PC-3 (cell line): ENCODE results near the gene TEAD3. TPM values are rescaled to one million over a fixed set of nuclear protein-coding genes. Genes with fewer than 3 reads are reported as not detected.
A peak's percentile ranks its signal among the peaks of the same experiment; 100 is the strongest.
"Not testable (repeated sequence)": the region's sequence is repeated elsewhere in the genome, so short reads cannot be mapped to it uniquely, and the experiment has no call there.

Source experiments
- ATAC-seq: fragments of 200-7000 bp; cut with Tn5 transposase; 2 replicates; pipeline ENCODE4 v1.9.1; 2020; ENCODE audit warnings: mild to moderate bottlenecking, moderate library complexity
- BruUV-seq: library from RNA; stranded (reverse); fragments of 400-500 nt; replicated peaks from 2 replicates; lab custom pipeline; 2021; lab: Mats Ljungman, UMichigan
- CTCF ChIA-PET: fragments of 300-600 bp; sonication (Branson Sonifier 250); formaldehyde crosslinking; loops from one replicate; lab custom pipeline; 2022; ENCODE audit warnings: antibody characterized with exemption; lab: Charles Lee
- POLR2A ChIA-PET: fragments of 300-600 bp; sonication (Branson Sonifier 250); formaldehyde crosslinking; loops from one replicate; lab custom pipeline; 2022; ENCODE audit warnings: antibody characterized with exemption; ENCODE audit not compliant: unreplicated experiment; lab: Charles Lee
- DNase-seq: peaks from one replicate; pipeline ENCODE4 v3.0.0-alpha.2; 2015
- H2AFZ ChIP-seq: fragments of 300-600 bp; sonication (generic); 2 replicates; pipeline ENCODE4 v1.6.0; 2016; ENCODE audit warnings: antibody characterized with exemption, low read length
- H3F3A ChIP-seq: fragments of 300-600 bp; sonication (generic); one replicate; pipeline ENCODE4 v1.6.0; 2017; ENCODE audit warnings: antibody characterized with exemption, low read length, control low read depth, mild to moderate bottlenecking; ENCODE audit not compliant: unreplicated experiment
- H3K27ac ChIP-seq: fragments of 300-600 bp; sonication (generic); 2 replicates; pipeline ENCODE4 v1.5.1; 2016; ENCODE audit warnings: mild to moderate bottlenecking, low read length
- H3K27me3 ChIP-seq: fragments of 300-600 bp; sonication (generic); 2 replicates; pipeline ENCODE4 v1.6.1; 2016; ENCODE audit warnings: low read length, mixed read lengths
- H3K36me3 ChIP-seq: fragments of 300-600 bp; sonication (generic); 2 replicates; pipeline ENCODE4 v1.6.1; 2016; ENCODE audit warnings: low read depth, mixed run types, low read length, mixed read lengths
- H3K4me1 ChIP-seq: fragments of 300-600 bp; sonication (generic); 2 replicates; pipeline ENCODE4 v1.5.1; 2016; ENCODE audit warnings: low read length; ENCODE audit not compliant: insufficient read depth
- H3K4me2 ChIP-seq: fragments of 300-600 bp; sonication (generic); 2 replicates; pipeline ENCODE4 v1.6.0; 2016; ENCODE audit warnings: low read length
- H3K4me3 ChIP-seq: fragments of 300-600 bp; sonication (generic); 2 replicates; pipeline ENCODE4 v1.5.1; 2016; ENCODE audit warnings: mild to moderate bottlenecking, low read length, mixed read lengths
- H3K79me2 ChIP-seq: fragments of 300-600 bp; sonication (generic); 2 replicates; pipeline ENCODE4 v1.6.1; 2017; ENCODE audit warnings: low read length, mixed read lengths
- H3K9ac ChIP-seq: fragments of 300-600 bp; sonication (generic); 2 replicates; pipeline ENCODE4 v1.6.0; 2016; ENCODE audit warnings: mild to moderate bottlenecking, low read length
- H3K9me2 ChIP-seq: fragments of 300-600 bp; sonication (generic); replicated peaks from 2 replicates; pipeline ENCODE4 v1.6.1; 2016; ENCODE audit warnings: mixed run types, low read length, mixed read lengths
- H3K9me3 ChIP-seq: fragments of 300-600 bp; sonication (generic); 2 replicates; pipeline ENCODE4 v1.6.1; 2016; ENCODE audit warnings: low read length, mixed read lengths
- H4K20me1 ChIP-seq: fragments of 300-600 bp; sonication (generic); 2 replicates; pipeline ENCODE4 v1.6.1; 2016; ENCODE audit warnings: low read length, mixed read lengths
- CTCF ChIP-seq: fragments of 300-600 bp; sonication (generic); conservative IDR thresholded peaks from 2 replicates; pipeline ENCODE4 v1.5.1; 2017; ENCODE audit warnings: antibody characterized with exemption, low read depth, mild to moderate bottlenecking, low read length
- EZH2 ChIP-seq: fragments of 300-600 bp; sonication (generic); IDR thresholded peaks from one replicate; pipeline ENCODE4 v1.6.1; 2017; ENCODE audit warnings: antibody characterized with exemption, mild to moderate bottlenecking, low read length; ENCODE audit not compliant: unreplicated experiment
- EZH2phosphoT487 ChIP-seq: fragments of 300-600 bp; sonication (generic); IDR thresholded peaks from 2 replicates; pipeline ENCODE4 v1.6.1; 2018; ENCODE audit warnings: mild to moderate bottlenecking, antibody characterized with exemption, low read length, borderline replicate concordance
- intact Hi-C: fragments of 100-400 bp; cut with micrococcal nuclease; formaldehyde crosslinking; loops from 2 replicates; pipeline ENCODE4 v1.9.0; 2023
- total RNA-seq: library from RNA; depleted of rRNA; stranded (reverse); fragments of >200 nt; gene quantifications from 2 replicates; pipeline ENCODE4 v1.2.3, GENCODE V29; 2014

The TEAD3 gene
- total RNA-seq, 1 experiment from 2014 or later, result 9.2 TPM

GRCh38 chr6:35543459-35544193 is 46.7 kb upstream of the TEAD3 start:
- H3K4me2 ChIP-seq, result no peak overlapping the region
- no peaks in the 10 kb centered on the region for H3K9me2 ChIP-seq
- no peaks in the 10 kb centered on the region for H3K9me3 ChIP-seq
- ATAC-seq (no peak), DNase-seq (no peak)
- no peak for TF ChIP-seq EZH2phosphoT487
- no peak for TF ChIP-seq CTCF
- TF ChIP-seq EZH2, result no peak
- no peak overlapping the region for H3K9ac ChIP-seq
- ChIA-PET CTCF (interaction anchor here (0.7 kb wide), 1 partner anchor 814 kb away, joined by 3 read pairs; no protein-coding TSS in a partner anchor), POLR2A (no interaction called here)
- no peak overlapping the region for H3K4me3 ChIP-seq
- H4K20me1 ChIP-seq, result no peaks in the 10 kb centered on the region
- no peak overlapping the region for H3K27ac ChIP-seq
- H3K4me1 ChIP-seq, result peaks cover 10% of the 10 kb centered on the region
- BruUV-seq, result no TSS peak
- no peaks in the 10 kb centered on the region for H3K27me3 ChIP-seq
- H3K79me2 ChIP-seq, result no peaks in the 10 kb centered on the region
- H3F3A ChIP-seq, result no peaks in the 10 kb centered on the region
- H3K36me3 ChIP-seq, result no peaks in the 10 kb centered on the region
- H2AFZ ChIP-seq, result peak overlapping the region; percentile 53
- intact Hi-C loops, result no loop called here

DNA sequence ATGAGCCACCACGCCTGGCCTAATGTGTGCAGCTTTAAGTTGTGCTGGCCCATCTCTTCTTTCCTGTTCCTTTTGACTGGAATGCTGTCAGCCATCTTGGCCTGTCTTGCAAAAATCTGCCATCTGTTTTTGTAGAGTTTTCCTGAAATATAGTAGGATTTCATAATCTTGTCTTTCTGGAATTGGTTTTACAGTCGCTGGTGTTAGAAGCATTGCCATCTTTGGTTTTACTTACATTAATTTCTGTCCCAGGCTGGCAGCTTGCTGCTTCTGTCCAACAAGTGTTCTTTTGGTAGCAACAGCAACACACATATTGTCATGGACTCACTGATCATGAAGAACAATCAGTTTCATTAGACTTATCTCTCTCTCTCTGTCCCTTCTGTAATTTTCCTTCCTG is 45.0 kb upstream of the TEAD3 start:
- no TSS peak for BruUV-seq
- H2AFZ ChIP-seq, result peak overlapping the region; percentile 49; the same call in 1 of the 2 replicates
- no peaks in the 10 kb centered on the region for H3K27me3 ChIP-seq
- peaks cover 10% of the 10 kb centered on the region for H3K4me1 ChIP-seq
- ATAC-seq (no peak), DNase-seq (no peak)
- H3K4me2 ChIP-seq, result no peak overlapping the region
- H3K27ac ChIP-seq, result no peak overlapping the region
- CTCF ChIA-PET, result no interaction called here
- no peaks in the 10 kb centered on the region for H3K36me3 ChIP-seq
- no peaks in the 10 kb centered on the region for H3F3A ChIP-seq
- no peaks in the 10 kb centered on the region for H3K9me2 ChIP-seq
- H3K4me3 ChIP-seq, result no peak overlapping the region
- no peaks in the 10 kb centered on the region for H3K79me2 ChIP-seq
- H4K20me1 ChIP-seq, result no peaks in the 10 kb centered on the region
- H3K9ac ChIP-seq, result no peak overlapping the region
- no peaks in the 10 kb centered on the region for H3K9me3 ChIP-seq
- intact Hi-C loops, result no loop called here
- POLR2A ChIA-PET, result no interaction called here
- no peak for TF ChIP-seq EZH2
- TF ChIP-seq CTCF, result no peak
- TF ChIP-seq EZH2phosphoT487, result no peak

GRCh38 chr6:35539223-35539622 is 42.3 kb upstream of the TEAD3 start:
- H2AFZ ChIP-seq, result no peak overlapping the region
- no peaks in the 10 kb centered on the region for H3K4me1 ChIP-seq
- no TSS peak for BruUV-seq
- H3K79me2 ChIP-seq, result no peaks in the 10 kb centered on the region
- H3K27me3 ChIP-seq, result no peaks in the 10 kb centered on the region
- no peak overlapping the region for H3K27ac ChIP-seq
- TF ChIP-seq EZH2 (no peak), CTCF (no peak), EZH2phosphoT487 (no peak)
- H3K4me3 ChIP-seq, result no peak overlapping the region
- no peaks in the 10 kb centered on the region for H3K36me3 ChIP-seq
- no peaks in the 10 kb centered on the region for H3K9me2 ChIP-seq
- DNase-seq (no peak), ATAC-seq (no peak)
- no peak overlapping the region for H3K4me2 ChIP-seq
- intact Hi-C loops, result no loop called here
- no peak overlapping the region for H3K9ac ChIP-seq
- no peaks in the 10 kb centered on the region for H3F3A ChIP-seq
- CTCF ChIA-PET, result no interaction called here
- POLR2A ChIA-PET, result no interaction called here
- no peaks in the 10 kb centered on the region for H3K9me3 ChIP-seq
- no peaks in the 10 kb centered on the region for H4K20me1 ChIP-seq

DNA sequence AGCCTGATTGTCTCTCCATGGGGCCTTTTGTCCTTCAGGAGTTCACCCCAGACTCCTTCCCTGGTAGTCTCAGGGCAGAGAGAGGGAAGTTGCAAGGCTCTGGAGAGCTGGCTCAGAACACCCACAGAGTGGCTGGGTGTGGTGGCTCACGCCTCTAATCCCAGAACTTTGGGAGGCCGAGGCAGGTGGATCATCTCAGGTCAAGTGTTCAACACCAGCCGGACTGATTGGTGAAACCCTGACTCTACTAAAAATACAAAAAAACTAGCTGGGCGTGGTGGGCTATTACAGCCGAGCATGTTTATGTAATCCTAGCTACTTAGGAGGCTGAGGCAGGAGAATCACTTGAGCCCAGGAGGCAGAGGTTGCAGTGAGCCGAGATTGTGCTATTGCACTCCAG is 39.0 kb upstream of the TEAD3 start:
- H3K4me2 ChIP-seq, H3F3A ChIP-seq, H3K9me2 ChIP-seq, H3K79me2 ChIP-seq, H3K9ac ChIP-seq, H4K20me1 ChIP-seq, ATAC-seq, H3K4me3 ChIP-seq, H3K36me3 ChIP-seq, H2AFZ ChIP-seq, CTCF ChIA-PET, intact Hi-C loops, H3K4me1 ChIP-seq, DNase-seq, H3K27me3 ChIP-seq, BruUV-seq, H3K27ac ChIP-seq, H3K9me3 ChIP-seq, POLR2A ChIA-PET: not testable (repeated sequence)
